Breast epithelium (tissue), 4 donors: Measurements from ENCODE around the gene NTRK2. TPM values are rescaled to one million over a fixed set of nuclear protein-coding genes. Genes with fewer than 3 reads are reported as not detected.

Experiments used
- DNase-seq, 2 donors: peaks; one replicate each; pipeline ENCODE4 v3.0.0-alpha.2; 2019; ENCODE audit warnings: low spot score in 2 of 2
- H3K27ac ChIP-seq, 2 donors: fragments of 200-600 bp; sonication (generic) in 1 of 2; one replicate each; pipeline ENCODE4 v1.5.1; 2016 to 2019; ENCODE audit warnings: mild to moderate bottlenecking in 1 of 2
- H3K27me3 ChIP-seq, 2 donors: fragments of 200-600 bp; sonication (generic) in 1 of 2; one replicate each; pipeline versions ENCODE4 v1.5.1 to v1.6.0; 2017 to 2019; ENCODE audit warnings: control low read depth in 1 of 2, mild to moderate bottlenecking in 1 of 2
- H3K36me3 ChIP-seq: fragments of 200-600 bp; one replicate; pipeline ENCODE4 v1.5.1; 2019
- H3K4me1 ChIP-seq, 2 donors: fragments of 200-600 bp; sonication (generic); one replicate each; pipeline ENCODE4 v1.5.1; 2016 to 2019; ENCODE audit warnings: control low read depth in 1 of 2
- H3K4me3 ChIP-seq, 3 donors: fragments of 200-600 bp; sonication (generic); 1 replicate in 2 of 3; 2 replicates in 1 of 3; pipeline ENCODE4 v1.5.1; 2016 to 2019; ENCODE audit warnings: mild to moderate bottlenecking in 3 of 3, moderate library complexity in 2 of 3
- H3K9me3 ChIP-seq, 2 donors: fragments of 200-600 bp; sonication (generic) in 1 of 2; one replicate each; pipeline ENCODE4 v1.5.1; 2016 to 2019; ENCODE audit warnings: control low read depth in 1 of 2
- CTCF ChIP-seq, 3 donors: fragments of 450-650 bp; IDR thresholded peaks; one replicate each; pipeline ENCODE4 v1.5.1; 2016 to 2017; ENCODE audit warnings: antibody characterized with exemption in 3 of 3, mild to moderate bottlenecking in 3 of 3, moderate library complexity in 3 of 3
- POLR2A ChIP-seq: fragments of 450-650 bp; IDR thresholded peaks from one replicate; pipeline ENCODE4 v1.6.1; 2016; ENCODE audit warnings: antibody characterized with exemption, mild to moderate bottlenecking, moderate library complexity
- POLR2AphosphoS5 ChIP-seq, 3 donors: sonication (generic); formaldehyde crosslinking; IDR thresholded peaks; one replicate each; pipeline ENCODE4 v1.6.1; 2017; ENCODE audit warnings: antibody characterized with exemption in 3 of 3
- intact Hi-C: fragments of 100-400 bp; cut with DNase I; formaldehyde crosslinking; loops from one replicate; pipeline ENCODE4 v1.15.1; 2023; ENCODE audit warnings: low total_unique reads
- total RNA-seq, 3 donors: library from RNA; depleted of rRNA; stranded (reverse); fragments of >200 nt; gene quantifications; one replicate each; pipeline ENCODE4 v1.1.0, GENCODE V29; 2016

The NTRK2 gene
- total RNA-seq, 3 donors from 2014 or later, result 25.9 to 134 (median 112) TPM

GRCh38 chr9:84937180-84937579, 267.7 kb downstream of the NTRK2 start:
- Histone ChIP-seq H3K9me3 (no peaks in the 10 kb centered on the region), H3K4me3 (no peak overlapping the region), H3K36me3 (no peaks in the 10 kb centered on the region), H3K27ac (no peak overlapping the region), H3K27me3 (no peaks in the 10 kb centered on the region), H3K4me1 (no peaks in the 10 kb centered on the region)
- intact Hi-C loops, result no loop called here
- DNase-seq, result no peak
- TF ChIP-seq POLR2AphosphoS5 (IDR thresholded peaks at IDR 0.05) (no peak), POLR2A (no peak), CTCF (IDR thresholded peaks at IDR 0.05) (no peak)

GRCh38 chr9:84937581-84937980, 268.1 kb downstream of the NTRK2 start:
- Histone ChIP-seq H3K36me3 (no peaks in the 10 kb centered on the region), H3K4me3 (no peak overlapping the region), H3K27me3 (no peaks in the 10 kb centered on the region), H3K9me3 (no peaks in the 10 kb centered on the region), H3K27ac (no peak overlapping the region), H3K4me1 (no peaks in the 10 kb centered on the region)
- TF ChIP-seq POLR2A, result no peak
- TF ChIP-seq CTCF (IDR thresholded peaks at IDR 0.05), result no peak
- TF ChIP-seq POLR2AphosphoS5 (IDR thresholded peaks at IDR 0.05), result no peak
- intact Hi-C loops, result no loop called here
- DNase-seq, result no peak

- no peaks in the 10 kb centered on the region for H3K36me3 ChIP-seq
- DNase-seq, result no peak
- no peaks in the 10 kb centered on the region for H3K9me3 ChIP-seq
- H3K4me1 ChIP-seq, result no peaks in the 10 kb centered on the region
- intact Hi-C loops, result no loop called here
- no peak overlapping the region for H3K27ac ChIP-seq
- no peaks in the 10 kb centered on the region for H3K27me3 ChIP-seq
- no peak overlapping the region for H3K4me3 ChIP-seq
- TF ChIP-seq CTCF (IDR thresholded peaks at IDR 0.05) (no peak), POLR2AphosphoS5 (IDR thresholded peaks at IDR 0.05) (no peak), POLR2A (no peak)
These were observed 270.2 kb downstream of the NTRK2 start for GRCh38 chr9:84939774-84940173.

- Histone ChIP-seq H3K4me1 (no peaks in the 10 kb centered on the region), H3K9me3 (no peaks in the 10 kb centered on the region), H3K27ac (no peak overlapping the region), H3K4me3 (no peak overlapping the region), H3K27me3 (no peaks in the 10 kb centered on the region), H3K36me3 (no peaks in the 10 kb centered on the region)
- no peak for DNase-seq
- TF ChIP-seq POLR2A (no peak), CTCF (IDR thresholded peaks at IDR 0.05) (no peak), POLR2AphosphoS5 (IDR thresholded peaks at IDR 0.05) (no peak)
- intact Hi-C loops, result no loop called here
These were observed 270.8 kb downstream of the NTRK2 start for GRCh38 chr9:84940294-84940693.

GRCh38 chr9:84941792-84942191, 272.3 kb downstream of the NTRK2 start:
- H3K27me3 ChIP-seq, result no peaks in the 10 kb centered on the region
- no peak for TF ChIP-seq POLR2AphosphoS5 (IDR thresholded peaks at IDR 0.05)
- no peak for TF ChIP-seq CTCF (IDR thresholded peaks at IDR 0.05)
- TF ChIP-seq POLR2A, result no peak
- H3K9me3 ChIP-seq, result no peaks in the 10 kb centered on the region
- H3K27ac ChIP-seq, result no peak overlapping the region
- H3K4me3 ChIP-seq, result no peak overlapping the region
- intact Hi-C loops, result no loop called here
- no peaks in the 10 kb centered on the region for H3K4me1 ChIP-seq
- DNase-seq, result no peak
- no peaks in the 10 kb centered on the region for H3K36me3 ChIP-seq
